Upper lobe of right lung (tissue), 1 donor: ENCODE measurements around the gene LONP2. TPM values are rescaled to one million over a fixed set of nuclear protein-coding genes. Genes with fewer than 3 reads are reported as not detected.
"Not testable (repeated sequence)": the region's sequence is repeated elsewhere in the genome, so short reads cannot be mapped to it uniquely, and the experiment has no call there.

ENCODE experiments used
- ATAC-seq: fragments of 200-7000 bp; cut with Tn5 transposase; one replicate; pipeline ENCODE4 v1.9.1; 2020; ENCODE audit warnings: mild to moderate bottlenecking, moderate library complexity
- DNase-seq: peaks from one replicate; pipeline ENCODE4 v3.0.0-alpha.2; 2020
- H3K27ac ChIP-seq: fragments of 200-600 bp; one replicate; pipeline ENCODE4 v1.8.0; 2022
- H3K27me3 ChIP-seq: fragments of 200-600 bp; one replicate; pipeline ENCODE4 v1.8.0; 2022; ENCODE audit warnings: mild to moderate bottlenecking
- H3K36me3 ChIP-seq: fragments of 200-600 bp; one replicate; pipeline ENCODE4 v1.8.0; 2022
- H3K4me1 ChIP-seq: fragments of 200-600 bp; one replicate; pipeline ENCODE4 v1.8.0; 2022
- H3K4me3 ChIP-seq: fragments of 200-600 bp; one replicate; pipeline ENCODE4 v1.8.0; 2022; ENCODE audit warnings: mild to moderate bottlenecking
- H3K9me3 ChIP-seq: fragments of 200-600 bp; one replicate; pipeline ENCODE4 v1.8.0; 2022
- intact Hi-C: fragments of 100-400 bp; cut with DNase I; formaldehyde crosslinking; loops from one replicate; pipeline ENCODE4 v1.11.0; 2022
- total RNA-seq: library from RNA; stranded (reverse); fragmentation: NEBNext Ultra II Directional; extraction: Animal tissue kit (Norgen Biotek cat#: 25700); gene quantifications from one replicate; pipeline ENCODE4 v1.2.1, GENCODE V29; 2021
- TF ChIP-seq, protein P1 (sequence below): fragments of 200-600 bp; IDR thresholded peaks from one replicate; pipeline ENCODE4 v1.8.0; 2022; ENCODE audit warnings: antibody characterized with exemption
- donor health status: DM: no; HTN: yes; CAD: no; lungs with severe emphysema.

Gene LONP2
- total RNA-seq, 1 donor from 2014 or later = 63.3 TPM

DNA sequence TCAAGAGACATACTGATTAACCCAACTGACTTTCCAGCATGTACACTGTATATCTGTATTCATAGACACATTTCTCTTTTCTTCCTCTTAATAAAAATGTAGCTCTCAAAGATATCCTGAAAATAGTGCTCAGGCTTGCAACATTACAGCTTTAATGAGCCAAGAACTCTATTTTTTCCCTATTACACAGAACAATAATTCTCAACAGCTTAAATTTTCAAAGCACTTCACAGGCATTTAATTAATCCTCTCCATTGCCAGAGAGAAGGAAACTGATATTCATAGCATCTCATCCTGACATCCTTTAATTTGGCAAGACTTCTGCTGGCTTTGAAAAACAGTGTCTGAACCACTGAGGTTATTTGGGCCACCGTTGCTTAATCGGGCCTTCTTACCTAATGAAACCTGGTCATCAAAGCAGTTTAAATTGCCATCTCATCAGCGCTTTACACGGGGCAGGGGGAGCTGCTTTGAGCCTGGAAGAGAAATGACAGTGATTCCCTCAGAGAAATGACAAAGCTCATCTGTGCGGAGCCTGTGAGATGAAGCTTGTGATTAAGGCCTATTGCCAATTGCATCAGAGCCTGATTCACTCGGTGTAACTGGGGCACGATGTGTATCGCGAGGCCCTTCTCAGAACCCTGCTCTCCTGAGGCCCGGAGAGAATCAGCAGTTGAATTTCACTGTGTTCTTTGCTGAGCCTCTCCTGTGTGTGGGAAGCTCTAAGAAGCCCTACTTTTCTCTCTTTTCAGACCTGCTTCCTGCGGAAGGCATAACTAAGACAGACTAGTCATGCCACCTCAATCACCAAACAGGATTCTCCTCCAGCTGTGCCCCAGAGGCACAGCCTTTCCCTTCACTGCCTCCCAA lies 149.6 kb downstream of the LONP2 start:
- peak; percentile 49 for ATAC-seq
- TF ChIP-seq, protein P1, sequence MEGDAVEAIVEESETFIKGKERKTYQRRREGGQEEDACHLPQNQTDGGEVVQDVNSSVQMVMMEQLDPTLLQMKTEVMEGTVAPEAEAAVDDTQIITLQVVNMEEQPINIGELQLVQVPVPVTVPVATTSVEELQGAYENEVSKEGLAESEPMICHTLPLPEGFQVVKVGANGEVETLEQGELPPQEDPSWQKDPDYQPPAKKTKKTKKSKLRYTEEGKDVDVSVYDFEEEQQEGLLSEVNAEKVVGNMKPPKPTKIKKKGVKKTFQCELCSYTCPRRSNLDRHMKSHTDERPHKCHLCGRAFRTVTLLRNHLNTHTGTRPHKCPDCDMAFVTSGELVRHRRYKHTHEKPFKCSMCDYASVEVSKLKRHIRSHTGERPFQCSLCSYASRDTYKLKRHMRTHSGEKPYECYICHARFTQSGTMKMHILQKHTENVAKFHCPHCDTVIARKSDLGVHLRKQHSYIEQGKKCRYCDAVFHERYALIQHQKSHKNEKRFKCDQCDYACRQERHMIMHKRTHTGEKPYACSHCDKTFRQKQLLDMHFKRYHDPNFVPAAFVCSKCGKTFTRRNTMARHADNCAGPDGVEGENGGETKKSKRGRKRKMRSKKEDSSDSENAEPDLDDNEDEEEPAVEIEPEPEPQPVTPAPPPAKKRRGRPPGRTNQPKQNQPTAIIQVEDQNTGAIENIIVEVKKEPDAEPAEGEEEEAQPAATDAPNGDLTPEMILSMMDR = no peak
- Histone ChIP-seq H3K4me3 (no peak overlapping the region), H3K36me3 (no peaks in the 10 kb centered on the region), H3K27me3 (no peaks in the 10 kb centered on the region), H3K27ac (no peak overlapping the region), H3K4me1 (no peaks in the 10 kb centered on the region), H3K9me3 (no peaks in the 10 kb centered on the region)
- intact Hi-C loops = no loop called here
- no peak for DNase-seq

DNA sequence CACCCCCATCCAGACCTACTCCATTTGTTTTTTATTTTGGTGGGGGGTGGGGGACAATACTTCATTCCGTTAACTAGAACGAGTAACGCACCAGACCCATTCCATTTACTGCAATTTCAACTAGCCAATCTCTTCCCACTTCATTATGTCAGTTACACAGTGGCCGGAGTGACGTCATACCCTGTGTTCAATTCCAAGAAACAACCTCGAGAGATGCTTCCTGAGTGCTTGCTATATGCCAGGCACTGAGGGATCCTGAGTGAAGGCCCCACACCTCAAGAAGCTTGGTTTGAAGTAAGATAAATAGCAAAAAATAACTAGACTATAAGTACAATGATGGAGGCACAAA lies 150.2 kb downstream of the LONP2 start:
- Histone ChIP-seq H3K36me3 (no peaks in the 10 kb centered on the region), H3K27me3 (no peaks in the 10 kb centered on the region), H3K4me3 (no peak overlapping the region), H3K9me3 (no peaks in the 10 kb centered on the region), H3K27ac (no peak overlapping the region), H3K4me1 (no peaks in the 10 kb centered on the region)
- intact Hi-C loops = no loop called here
- TF ChIP-seq, protein P1 = no peak
- DNase-seq = no peak
- ATAC-seq = no peak

DNA sequence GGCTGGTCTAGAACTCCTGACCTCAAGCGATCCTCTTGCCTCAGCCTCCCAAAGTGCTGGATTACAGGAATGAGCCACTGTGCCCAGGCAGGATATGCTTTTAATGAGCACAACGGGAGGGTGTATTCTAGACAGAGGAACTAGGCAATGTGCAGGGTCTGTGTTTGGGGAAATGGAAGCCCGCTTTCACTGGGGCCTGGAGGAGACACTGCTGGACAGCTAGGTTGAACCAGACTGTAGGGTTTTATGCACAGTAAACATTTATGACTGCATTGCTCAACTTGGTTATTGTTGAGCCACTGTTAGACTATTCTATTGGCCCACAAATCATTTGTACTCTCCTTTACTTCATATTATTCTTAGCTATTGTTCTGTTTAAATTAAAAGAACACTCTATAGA lies 151.3 kb downstream of the LONP2 start:
- ATAC-seq = peak; percentile 61
- Histone ChIP-seq H3K27ac (no peak overlapping the region), H3K27me3 (no peaks in the 10 kb centered on the region), H3K36me3 (no peaks in the 10 kb centered on the region), H3K4me1 (no peaks in the 10 kb centered on the region), H3K4me3 (no peak overlapping the region), H3K9me3 (no peaks in the 10 kb centered on the region)
- TF ChIP-seq, protein P1 = no peak
- DNase-seq = no peak
- intact Hi-C loops = no loop called here

DNA sequence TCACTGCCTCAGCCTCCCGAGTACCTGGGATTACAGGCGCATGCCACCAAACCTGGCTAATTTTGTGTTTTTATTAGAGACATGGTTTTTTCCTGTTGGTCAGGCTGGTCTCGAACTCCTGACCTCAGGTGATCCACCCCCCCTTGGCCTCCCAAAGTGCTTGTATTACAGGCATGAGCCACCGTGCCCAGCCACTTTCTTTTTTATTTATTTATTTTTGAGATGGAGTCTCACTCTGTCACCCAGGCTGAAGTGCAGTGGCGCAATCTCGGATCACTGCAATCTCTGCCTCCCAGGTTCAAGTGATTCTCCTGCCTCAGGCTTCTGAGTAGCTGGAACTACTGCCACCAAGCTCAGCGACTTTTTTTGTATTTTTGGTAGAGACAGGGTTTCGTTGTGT lies 158.4 kb downstream of the LONP2 start:
- H3K4me1 ChIP-seq, H3K36me3 ChIP-seq, intact Hi-C loops, H3K27me3 ChIP-seq, ATAC-seq, H3K9me3 ChIP-seq, H3K4me3 ChIP-seq, H3K27ac ChIP-seq: not testable (repeated sequence)
- DNase-seq = peak; percentile 67

DNA sequence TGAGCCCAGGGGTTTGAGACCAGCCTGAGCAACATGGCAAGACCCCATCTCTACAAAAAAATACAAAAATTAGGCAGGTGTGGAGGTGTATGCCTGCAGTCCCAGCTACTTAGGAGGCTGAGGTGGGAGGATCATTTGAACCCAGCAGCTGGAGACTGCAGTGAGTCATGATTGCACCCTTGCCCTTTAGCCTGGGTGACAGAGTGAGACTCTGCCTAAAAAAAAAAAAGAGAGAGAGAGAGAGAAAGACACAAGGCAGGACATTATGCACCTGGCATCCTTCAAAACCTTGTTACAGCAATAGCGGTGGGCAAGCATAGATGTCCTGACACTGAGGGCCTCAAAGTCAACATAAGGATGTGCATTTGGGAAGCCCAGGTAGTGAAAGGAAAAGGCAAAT lies 161.1 kb downstream of the LONP2 start:
- H3K36me3 ChIP-seq = no peaks in the 10 kb centered on the region
- H3K9me3 ChIP-seq = no peaks in the 10 kb centered on the region
- no peak overlapping the region for H3K4me3 ChIP-seq
- H3K4me1 ChIP-seq = peaks cover 5% of the 10 kb centered on the region
- H3K27me3 ChIP-seq = no peaks in the 10 kb centered on the region
- TF ChIP-seq, protein P1 = no peak
- DNase-seq (no peak), ATAC-seq (no peak)
- intact Hi-C loops = no loop called here
- no peak overlapping the region for H3K27ac ChIP-seq

DNA sequence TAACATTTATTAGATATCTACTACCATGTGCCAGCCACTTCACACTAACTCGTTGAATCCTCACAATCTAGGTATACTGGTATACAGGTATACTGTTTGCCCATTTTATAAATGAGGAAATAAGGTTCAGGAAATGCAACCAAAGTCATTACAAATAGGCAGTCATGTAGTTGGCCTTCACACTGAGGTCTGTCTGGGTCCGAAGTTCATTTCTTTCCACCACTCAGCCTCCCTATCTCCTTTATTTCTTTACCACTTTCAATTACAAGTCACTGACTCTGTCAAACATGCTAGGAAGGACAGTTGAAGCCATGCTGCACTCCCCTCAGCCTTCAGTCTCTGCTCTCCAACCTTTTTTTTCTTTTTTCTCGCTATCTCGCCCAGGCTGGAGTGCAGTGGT lies 161.8 kb downstream of the LONP2 start:
- no peak for ATAC-seq
- no peak overlapping the region for H3K27ac ChIP-seq

More for the DNA sequence above, 161.8 kb downstream of the LONP2 start:
- Histone ChIP-seq H3K4me1 (peaks cover 9% of the 10 kb centered on the region), H3K4me3 (no peak overlapping the region), H3K27me3 (no peaks in the 10 kb centered on the region), H3K9me3 (no peaks in the 10 kb centered on the region), H3K36me3 (no peaks in the 10 kb centered on the region)
- intact Hi-C loops = no loop called here
- TF ChIP-seq, protein P1 = no peak
- DNase-seq = no peak

Other genes with a start within 250 kb of the LONP2 start
- not detected for gene ABCC12, start 88.3 kb upstream of the LONP2 start, total RNA-seq
- not detected for gene ABCC11, start 3.2 kb downstream of the LONP2 start, total RNA-seq
- 24.8 TPM for gene SIAH1, start 141.1 kb downstream of the LONP2 start, total RNA-seq